H1 (cell line): Measurements from ENCODE around the gene SERINC4. TPM values are rescaled to one million over a fixed set of nuclear protein-coding genes. Genes with fewer than 3 reads are reported as not detected.

Experiments
- BCL11A ChIP-seq, 2 experiments: IDR thresholded peaks; one replicate each; pipeline ENCODE4 v1.6.1; 2011; ENCODE audit warnings: low read depth in 2 of 2, low read length in 2 of 2, mild to moderate bottlenecking in 2 of 2
- CBX5 ChIP-seq: fragments of 300-800, 300-1000 bp; sonication (generic); IDR thresholded peaks from 2 replicates; pipeline ENCODE4 v1.7.1; 2016; ENCODE audit warnings: antibody characterized with exemption, low read length, low read depth
- CHD7 ChIP-seq: fragments of 300-600 bp; sonication (generic); IDR thresholded peaks from 2 replicates; pipeline ENCODE4 v1.7.1; 2012; ENCODE audit warnings: low read length, moderate library complexity, mild to moderate bottlenecking, inconsistent platforms; ENCODE audit not compliant: insufficient replicate concordance
- GTF2F1 ChIP-seq: IDR thresholded peaks from 2 replicates; pipeline ENCODE4 v1.6.1; 2012; ENCODE audit warnings: low read depth, low read length, improper control_type of control experiment, borderline replicate concordance
- HDAC6 ChIP-seq: IDR thresholded peaks from one replicate; pipeline ENCODE4 v1.7.1; 2012; ENCODE audit warnings: low read depth, mild to moderate bottlenecking, inconsistent platforms, low read length, moderate library complexity
- JUND ChIP-seq: IDR thresholded peaks from 2 replicates; pipeline ENCODE4 v1.6.1; 2011; ENCODE audit warnings: mild to moderate bottlenecking, improper control_type of control experiment, low read length
- KDM1A ChIP-seq: fragments of 200-600, 300-600 bp; sonication (generic); IDR thresholded peaks from 2 replicates; pipeline ENCODE4 v1.7.1; 2016; ENCODE audit warnings: mild to moderate bottlenecking, low read length, borderline replicate concordance
- NANOG ChIP-seq: IDR thresholded peaks from 2 replicates; pipeline ENCODE4 v1.6.1; 2011; ENCODE audit warnings: low read length, low read depth, mild to moderate bottlenecking, inconsistent platforms; ENCODE audit not compliant: insufficient read depth, poor library complexity, severe bottlenecking
- POLR2AphosphoS5 ChIP-seq: IDR thresholded peaks from 2 replicates; pipeline ENCODE4 v1.6.1; 2011; ENCODE audit warnings: low read depth, low read length
- SP1 ChIP-seq: IDR thresholded peaks from 2 replicates; pipeline ENCODE4 v1.6.1; 2011; ENCODE audit warnings: low read depth, low read length
- SUZ12 ChIP-seq: fragments of 200-600 bp; sonication (generic); IDR thresholded peaks from 2 replicates; pipeline ENCODE4 v1.6.1; 2012; ENCODE audit warnings: mild to moderate bottlenecking, inconsistent platforms, low read length, moderate library complexity, mixed read lengths
- TEAD4 ChIP-seq: IDR thresholded peaks from 2 replicates; pipeline ENCODE4 v1.6.1; 2012; ENCODE audit warnings: low read depth, low read length, inconsistent platforms, mixed read lengths
- polyA plus RNA-seq, 7 experiments: library from polyadenylated mRNA; depleted of rRNA in 3 of 7; stranded (reverse) in 5 of 7; unstranded in 2 of 7; fragments of >200 nt in 5 of 7; fragments of 200-250 nt in 2 of 7; gene quantifications; 1 replicate in 5 of 7; 2 replicates in 1 of 7; 4 replicates in 1 of 7; pipeline versions ENCODE4 v1.2.1 to v1.2.3, GENCODE V29; 2011 to 2013; ENCODE audit warnings: missing spikeins in 2 of 7, mixed read lengths in 2 of 7
- total RNA-seq: library from RNA; stranded (reverse); fragmentation: NEBNext Ultra II Directional; extraction: Animal tissue kit (Norgen Biotek cat#: 25700); gene quantifications from 2 replicates; pipeline ENCODE4 v1.2.1, GENCODE V29; 2021

SERINC4 gene
- total and polyA plus RNA-seq, 2 of the 8 experiments (the other 6 are each of a cell fraction or from before 2014, with no cell fraction given): 0.08 TPM; not detected in 1

GRCh38 chr15:43776101-43776717 lies 23.8 kb downstream of the SERINC4 start (continued):
- TF ChIP-seq CHD7 (no peak), POLR2AphosphoS5 (peak; percentile 29; the same call in 1 of the 2 replicates), GTF2F1 (no peak), HDAC6 (no peak), BCL11A (IDR thresholded peaks at IDR 0.05; ENCODE audit: low read depth in 2 of 2, low read length in 2 of 2) (no peak), KDM1A (no peak), CBX5 (no peak), SP1 (no peak), NANOG (no peak), TEAD4 (no peak), JUND (no peak), SUZ12 (no peak)
